ENCODE measurements around the gene GJC3.

The GJC3 gene

GRCh38 chr7:99920149-99920548, 9.3 kb downstream of the GJC3 start:
- Mint-ChIP-seq H3K27me3 (ENCODE audit: low read depth) (peaks cover 13% of the 10 kb centered on the region), H3K9me3 (peaks cover 27% of the 10 kb centered on the region), H3K4me1 (no peaks in the 10 kb centered on the region), H3K27ac (peak overlapping the region in 2 of 3 experiments; percentile 91 to 97), H3K36me3 (ENCODE audit: low read depth) (no peaks in the 10 kb centered on the region), H3K4me3 (peak overlapping the region; percentile 82 to 90 (median 88))
- no peak for TF ChIP-seq CTCF (IDR thresholded peaks at IDR 0.05; ENCODE audit: unreplicated experiment in 3 of 3)

- H3K4me1 Mint-ChIP-seq: no peaks in the 10 kb centered on the region
- peak overlapping the region; percentile 82 to 90 (median 88) for H3K4me3 Mint-ChIP-seq
- H3K9me3 Mint-ChIP-seq: peaks cover 27% of the 10 kb centered on the region
- H3K27ac Mint-ChIP-seq: peak overlapping the region; percentile 73 to 97 (median 91)
- no peak for TF ChIP-seq CTCF (IDR thresholded peaks at IDR 0.05; ENCODE audit: unreplicated experiment in 3 of 3)
- no peaks in the 10 kb centered on the region for H3K36me3 Mint-ChIP-seq (ENCODE audit: low read depth)
- H3K27me3 Mint-ChIP-seq (ENCODE audit: low read depth): peaks cover 17% of the 10 kb centered on the region
These were observed 9.7 kb downstream of the GJC3 start for GRCh38 chr7:99919814-99920112.

- TF ChIP-seq CTCF (IDR thresholded peaks at IDR 0.05; ENCODE audit: unreplicated experiment in 3 of 3): no peak
- no peaks in the 10 kb centered on the region for H3K4me1 Mint-ChIP-seq
- H3K27me3 Mint-ChIP-seq (ENCODE audit: low read depth): peaks cover 21% of the 10 kb centered on the region
- H3K36me3 Mint-ChIP-seq (ENCODE audit: low read depth): no peaks in the 10 kb centered on the region
- H3K27ac Mint-ChIP-seq: peak within 1 kb of the TSS; percentile 73 to 97 (median 91)
- H3K4me3 Mint-ChIP-seq: peak within 1 kb of the TSS; percentile 82 to 90 (median 88)
- peaks cover 27% of the 10 kb centered on the region for H3K9me3 Mint-ChIP-seq
These were observed 10.2 kb downstream of the GJC3 start, which contains the start of gene TRIM4 for GRCh38 chr7:99918959-99919813. Gene TRIM4, minus strand, starts transcription at chr7:99919530. Its CDS starts 129 bp downstream, at chr7:99919401.

GRCh38 chr7:99910976-99911375, 18.4 kb downstream of the GJC3 start:
- no peaks in the 10 kb centered on the region for H3K36me3 Mint-ChIP-seq (ENCODE audit: low read depth)
- H3K9me3 Mint-ChIP-seq: no peaks in the 10 kb centered on the region
- H3K27ac Mint-ChIP-seq: no peak overlapping the region
- peaks cover 24% of the 10 kb centered on the region for H3K27me3 Mint-ChIP-seq (ENCODE audit: low read depth)
- no peak overlapping the region for H3K4me3 Mint-ChIP-seq
- TF ChIP-seq CTCF (IDR thresholded peaks at IDR 0.05; ENCODE audit: unreplicated experiment in 3 of 3): no peak
- H3K4me1 Mint-ChIP-seq: no peaks in the 10 kb centered on the region

- Mint-ChIP-seq H3K27me3 (ENCODE audit: low read depth) (peaks cover 10% of the 10 kb centered on the region), H3K4me1 (no peaks in the 10 kb centered on the region), H3K36me3 (ENCODE audit: low read depth) (peaks cover 18% of the 10 kb centered on the region), H3K9me3 (peaks cover 6% of the 10 kb centered on the region), H3K27ac (no peak overlapping the region), H3K4me3 (no peak overlapping the region)
- TF ChIP-seq CTCF (IDR thresholded peaks at IDR 0.05; ENCODE audit: unreplicated experiment in 3 of 3): no peak
These were observed 27.8 kb downstream of the GJC3 start for GRCh38 chr7:99901581-99901980.

All from nephron (organoid).